SK-N-SH treated with all-trans-retinoic acid at 6 μM for 48 hours (cell line): ENCODE data around the gene TET2.

Source experiments
- ESRRG ChIP-seq: fragments of 250-450 bp; sonication (Bioruptor Pico); IDR thresholded peaks from 2 replicates; pipeline ENCODE4 v1.6.1; 2021; ENCODE audit warnings: mild to moderate bottlenecking
- PATZ1 ChIP-seq: fragments of 250-450 bp; sonication (Bioruptor Pico); IDR thresholded peaks from 2 replicates; pipeline ENCODE4 v1.8.0; 2020; ENCODE audit warnings: mild to moderate bottlenecking, moderate library complexity, borderline replicate concordance
- ZNF8 ChIP-seq: fragments of 450-650 bp; formaldehyde crosslinking; IDR thresholded peaks from 2 replicates; pipeline ENCODE4 v1.5.0; 2020; ENCODE audit warnings: mild to moderate bottlenecking, moderate library complexity

GRCh38 chr4:105174098-105174497, 27.4 kb downstream of the TET2 start:
- TF ChIP-seq ZNF8 (CRISPR knock-in tag) (no peak), ESRRG (CRISPR knock-in tag) (no peak), PATZ1 (CRISPR knock-in tag) (no peak)
